NCI-H526 treated with DMSO at 0.1 percent for 48 hours (cell line): Measurements from ENCODE around the gene SMAD6.
"Not testable (repeated sequence)": the region's sequence is repeated elsewhere in the genome, so short reads cannot be mapped to it uniquely, and the experiment has no call there.

ENCODE experiments used
- DNase-seq: peaks from one replicate; lab custom pipeline; 2025; lab: John Stamatoyannopoulos, UW

The SMAD6 gene

DNA sequence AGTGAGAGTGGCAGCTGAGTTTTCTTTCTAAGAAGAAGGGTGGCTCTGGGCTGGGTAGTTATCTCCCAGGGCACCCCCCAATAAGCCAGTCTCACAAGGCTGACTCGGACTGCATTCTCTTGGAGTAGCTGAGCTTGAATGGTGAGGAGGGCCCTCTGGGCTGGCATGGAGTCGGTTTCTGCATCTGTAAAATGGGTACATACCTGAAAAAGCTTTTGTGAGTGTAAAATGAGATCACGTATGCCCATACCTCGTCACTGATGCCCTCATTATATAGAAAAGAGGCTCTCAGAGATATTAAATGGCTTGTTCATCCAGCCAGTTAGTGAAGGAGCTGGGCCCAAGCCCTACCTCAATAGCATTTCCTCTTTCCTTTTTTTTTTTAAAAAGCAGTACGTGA lies 41.2 kb downstream of the SMAD6 start:
- no peak for DNase-seq

- DNase-seq: no peak
Measured at GRCh38 chr15:66743703-66744536, 41.9 kb downstream of the SMAD6 start.

GRCh38 chr15:66744610-66745279 lies 42.7 kb downstream of the SMAD6 start:
- no peak for DNase-seq

DNA sequence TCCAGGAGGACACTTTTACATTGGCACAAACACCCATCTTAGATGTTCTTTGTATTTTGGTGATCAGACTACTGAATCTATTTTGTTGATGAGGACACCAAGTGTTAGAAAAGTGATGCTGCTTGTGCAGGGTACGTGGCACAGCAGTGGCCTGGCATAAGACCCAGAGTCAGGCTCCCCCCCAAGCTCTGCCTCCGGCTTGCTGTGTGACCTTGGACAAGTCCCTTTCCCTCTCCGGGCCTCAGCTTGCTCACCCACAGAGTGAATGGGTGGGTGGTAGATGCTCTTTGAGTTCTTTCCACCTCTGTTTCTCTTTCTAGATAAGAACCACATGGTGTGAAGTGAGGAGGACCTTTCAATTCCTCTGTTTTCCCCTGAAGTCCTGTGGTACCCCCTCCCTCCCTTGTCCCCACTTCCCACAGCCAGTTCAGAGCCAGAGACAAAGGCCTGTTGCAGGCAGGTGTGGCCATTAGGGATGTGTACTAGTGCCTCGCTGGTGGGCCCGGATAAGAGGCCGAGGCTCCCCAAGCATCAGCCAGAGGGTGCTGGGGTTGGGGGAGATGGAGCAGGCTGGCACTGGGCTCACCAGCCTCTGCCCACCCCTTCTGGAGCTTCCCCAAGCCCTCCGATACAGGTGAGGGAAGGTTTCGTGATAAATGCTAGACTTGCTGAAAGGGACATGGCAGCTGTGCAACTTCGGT lies 43.6 kb downstream of the SMAD6 start:
- DNase-seq: no peak

GRCh38 chr15:66746231-66746605 lies 44.2 kb downstream of the SMAD6 start:
- no peak for DNase-seq

DNA sequence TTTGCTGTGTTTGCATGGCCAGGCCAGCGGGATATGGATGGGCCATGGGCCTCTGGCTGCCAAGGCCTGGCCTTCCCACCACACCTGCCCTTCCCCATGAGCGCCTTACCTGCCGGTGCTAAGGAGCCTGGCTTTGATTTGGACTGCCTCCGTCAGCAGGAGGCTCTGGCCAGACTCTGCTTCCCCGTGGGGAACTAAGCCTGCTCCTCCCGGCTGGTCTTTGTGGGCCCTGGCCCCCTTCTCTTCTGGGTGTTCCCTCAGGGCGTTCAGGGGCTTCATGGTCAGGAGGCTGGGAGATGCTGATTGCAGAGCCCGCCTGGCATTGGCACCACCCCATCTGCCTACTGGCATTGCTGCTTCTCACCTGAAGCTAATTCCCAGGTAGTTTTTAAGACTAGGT lies 45.2 kb downstream of the SMAD6 start:
- no peak for DNase-seq

DNA sequence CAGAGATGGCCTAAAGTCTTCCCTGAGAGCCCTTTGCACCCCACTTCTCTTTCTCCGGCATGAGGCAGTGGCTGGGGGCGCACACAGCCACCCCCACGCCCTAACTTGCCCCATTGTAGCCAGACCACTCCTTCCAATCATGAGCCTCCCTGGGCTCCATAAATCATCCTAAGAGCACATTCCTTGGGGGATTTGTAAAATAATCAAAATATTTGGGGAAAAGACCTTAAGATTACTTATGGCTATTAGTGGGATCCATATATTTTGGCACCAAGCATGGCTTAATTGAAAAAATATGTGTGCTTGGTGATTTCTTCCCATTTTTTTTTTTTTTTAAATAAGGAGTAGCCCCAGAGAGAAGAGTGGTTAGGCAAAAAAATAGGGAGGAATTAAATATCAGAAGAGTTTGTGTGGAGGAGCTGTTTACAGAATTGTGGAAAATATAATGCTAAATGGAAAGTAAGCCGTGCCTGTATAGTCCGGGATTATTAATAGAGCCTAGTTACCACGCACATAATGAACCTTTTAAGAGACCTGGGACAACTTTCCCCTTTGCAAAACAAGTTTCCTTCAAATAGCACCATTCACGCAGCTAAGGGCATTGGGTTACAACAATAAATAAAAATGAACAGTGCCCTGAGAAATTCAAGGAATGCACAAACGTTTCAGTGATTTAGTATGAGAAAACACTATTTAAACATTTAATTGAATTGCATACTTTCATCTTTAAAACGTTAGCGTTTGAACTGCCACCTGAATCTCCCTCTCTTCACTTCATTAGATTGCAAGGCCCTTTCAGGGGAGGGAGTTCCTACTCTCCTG lies 46.1 kb downstream of the SMAD6 start:
- no peak for DNase-seq

DNA sequence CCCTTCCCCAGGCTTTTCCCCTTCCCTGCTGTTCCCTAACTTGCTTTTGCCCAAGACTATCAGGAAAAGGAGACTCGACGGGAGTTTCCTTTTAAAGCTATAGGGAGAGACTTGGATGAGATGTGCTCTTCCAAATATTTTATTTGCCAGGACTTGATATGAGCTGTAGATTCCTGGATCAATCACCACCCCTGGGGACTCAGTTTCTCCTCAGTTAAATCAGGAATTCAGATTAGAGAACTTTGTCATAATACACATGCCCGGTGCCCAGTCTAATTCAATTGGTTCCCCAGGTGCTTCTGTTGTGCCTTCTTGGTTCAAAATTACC lies 46.6 kb downstream of the SMAD6 start:
- DNase-seq: no peak

- no peak for DNase-seq
Measured at GRCh38 chr15:66749841-66750575, 48.0 kb downstream of the SMAD6 start.

- no peak for DNase-seq
Measured at GRCh38 chr15:66750609-66751008, 48.6 kb downstream of the SMAD6 start.

- no peak for DNase-seq
Measured at GRCh38 chr15:66751579-66751978, 49.5 kb downstream of the SMAD6 start.

DNA sequence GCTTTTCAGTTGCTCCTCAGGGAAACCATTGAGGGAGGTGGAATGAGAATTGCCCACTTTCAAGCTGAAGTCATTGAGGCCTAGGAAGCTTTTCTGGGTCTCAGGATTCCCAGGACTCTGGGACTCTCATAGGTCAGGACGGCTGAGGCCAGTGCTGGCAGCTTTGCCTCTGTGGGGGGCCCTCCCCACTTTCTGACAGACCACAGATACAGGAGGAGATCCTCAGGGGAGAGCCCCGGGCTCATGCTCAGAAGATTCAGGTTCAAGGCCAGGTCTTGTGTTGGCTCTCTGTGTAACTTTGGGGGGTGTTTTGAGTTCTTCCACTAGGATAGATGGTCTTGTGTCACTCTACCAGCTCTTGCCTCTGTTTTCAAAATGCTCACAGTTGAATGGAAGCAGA lies 50.0 kb downstream of the SMAD6 start:
- DNase-seq: no peak

DNA sequence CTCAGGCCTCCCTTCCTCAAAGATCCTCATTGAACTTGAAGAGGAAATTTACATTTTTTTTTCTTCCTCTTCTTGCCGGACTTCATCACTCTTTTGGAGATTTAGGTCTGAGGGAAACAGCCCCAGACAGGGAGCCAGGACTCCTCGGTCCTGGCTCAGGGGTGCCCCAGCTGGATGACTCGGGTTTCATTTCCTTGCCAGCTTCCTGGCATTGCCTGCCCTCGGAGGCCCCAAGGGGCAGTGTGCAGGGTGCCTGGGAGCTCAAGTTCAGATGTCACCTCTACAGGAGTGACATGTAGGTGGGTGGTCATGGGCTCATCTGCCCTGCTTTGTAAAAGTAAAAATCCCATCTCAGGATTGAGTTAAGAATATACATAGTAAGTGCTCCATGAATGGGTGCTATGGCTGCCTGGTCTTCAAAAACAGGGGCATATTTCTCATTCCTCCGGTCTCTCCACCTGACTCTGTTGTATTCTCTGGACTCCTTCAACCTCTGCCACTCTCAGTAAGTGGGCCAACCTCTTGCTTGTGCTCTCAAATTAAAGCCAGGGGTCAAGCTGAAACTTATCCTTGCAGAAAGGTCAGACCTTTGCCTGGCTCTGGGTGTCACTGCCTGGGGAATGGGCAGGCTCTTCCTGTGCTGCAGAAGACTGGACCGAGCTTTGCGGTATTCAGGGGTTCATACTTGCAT lies 51.8 kb downstream of the SMAD6 start:
- no peak for DNase-seq

DNA sequence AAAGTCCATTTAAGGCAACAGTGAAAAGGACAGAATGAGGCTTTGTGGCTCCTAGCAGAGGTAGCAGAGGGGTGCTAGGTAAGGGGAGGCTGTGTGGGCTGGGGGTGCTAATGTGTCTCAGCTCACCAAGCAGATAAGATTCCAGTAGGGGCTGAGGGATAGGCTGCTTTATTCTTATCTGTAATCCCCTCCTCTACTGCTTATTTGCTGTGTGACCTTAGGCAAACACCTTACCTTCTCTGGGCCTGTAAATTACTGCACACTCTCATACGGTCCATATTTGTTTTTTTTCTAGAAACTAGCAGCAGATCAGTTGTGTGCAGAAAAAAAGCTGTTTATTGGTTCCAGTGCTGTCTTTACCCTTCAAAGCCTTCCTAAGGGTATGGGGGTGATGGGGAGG lies 52.8 kb downstream of the SMAD6 start:
- DNase-seq: no peak

GRCh38 chr15:66755298-66756068 lies 53.4 kb downstream of the SMAD6 start:
- DNase-seq: no peak

DNA sequence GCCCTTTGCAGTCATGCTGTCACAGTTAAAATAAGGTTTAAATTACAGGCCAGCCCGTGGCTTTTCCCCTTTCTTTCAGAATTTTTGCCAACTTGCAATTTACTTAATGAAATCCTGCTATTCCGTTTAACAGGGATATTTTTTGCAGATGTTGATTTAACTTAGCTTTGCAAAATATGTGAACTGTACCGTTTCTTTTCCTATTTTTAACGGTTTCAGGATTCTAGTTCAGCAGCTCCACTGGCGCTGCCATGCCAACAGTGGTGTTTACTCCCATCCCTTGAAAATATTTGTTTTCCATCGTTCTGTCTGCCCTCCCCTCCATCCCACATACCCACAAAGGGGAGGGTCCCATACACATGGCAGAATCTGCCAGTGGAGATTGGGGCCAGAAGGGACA lies 54.3 kb downstream of the SMAD6 start:
- DNase-seq: no peak

- DNase-seq: no peak
Measured at GRCh38 chr15:66757030-66757429, 55.0 kb downstream of the SMAD6 start.

DNA sequence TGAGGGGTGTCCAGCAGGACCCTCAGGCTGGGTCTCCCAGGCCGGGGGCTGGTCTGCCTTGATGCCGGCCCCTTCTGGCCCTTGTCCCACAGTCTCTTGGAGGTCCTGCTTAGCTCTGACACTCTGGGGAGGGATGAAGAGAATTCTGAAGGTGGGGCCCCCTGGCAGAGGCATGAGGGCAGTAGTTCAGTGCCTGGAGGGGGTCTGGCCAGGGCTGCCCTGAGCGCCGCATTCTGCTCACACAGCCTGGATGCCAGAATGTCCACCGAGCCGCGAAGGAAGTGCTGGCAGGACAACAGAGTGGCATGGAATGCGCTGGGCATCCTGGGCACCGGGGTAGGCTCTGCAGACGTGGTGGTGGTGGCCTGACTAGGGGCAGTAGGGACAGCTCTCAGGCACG lies 55.5 kb downstream of the SMAD6 start:
- DNase-seq: no peak

DNA sequence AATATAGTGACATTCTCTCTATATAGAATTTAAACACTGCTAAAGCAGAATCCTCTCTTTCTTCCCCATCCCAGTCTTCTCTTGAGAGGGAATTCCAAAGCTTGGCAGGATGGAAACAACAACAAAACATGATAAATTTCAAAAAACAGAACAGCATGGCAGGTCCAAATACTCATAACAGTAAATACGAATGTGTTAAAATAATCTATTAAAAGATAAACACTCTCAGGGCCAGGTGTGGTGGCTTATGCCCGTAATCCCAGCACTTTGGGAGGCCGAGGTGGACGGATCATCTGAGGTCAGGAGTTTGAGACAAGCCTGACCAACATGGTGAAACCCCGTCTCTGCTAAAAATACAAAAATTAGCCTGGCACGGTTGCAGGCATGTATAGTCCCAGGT lies 56.2 kb downstream of the SMAD6 start:
- not testable (repeated sequence) for DNase-seq

- DNase-seq: no peak
Measured at GRCh38 chr15:66758844-66759243, 56.8 kb downstream of the SMAD6 start.
